H9 (cell line): ENCODE measurements around the gene PLEKHA1. TPM values are rescaled to one million over a fixed set of nuclear protein-coding genes. Genes with fewer than 3 reads are reported as not detected.

Experiments used
- DNase-seq: peaks from one replicate; pipeline ENCODE4 v3.0.0-alpha.2; 2017
- H2AFZ ChIP-seq: one replicate; pipeline ENCODE4 v1.6.1; 2013; ENCODE audit warnings: mild to moderate bottlenecking, low read length, control low read depth, moderate library complexity
- H2AK5ac ChIP-seq: 2 replicates; pipeline ENCODE4 v1.6.1; 2013; ENCODE audit warnings: low read length, control low read depth, mixed read lengths; ENCODE audit not compliant: insufficient read length
- H2BK120ac ChIP-seq: one replicate; pipeline ENCODE4 v1.6.1; 2013; ENCODE audit warnings: low read depth, mild to moderate bottlenecking, low read length, control low read depth, inconsistent platforms; ENCODE audit not compliant: poor library complexity, severe bottlenecking
- H2BK12ac ChIP-seq: 2 replicates; pipeline ENCODE4 v1.6.1; 2013; ENCODE audit warnings: low read length, control low read depth, mixed read lengths, low read depth; ENCODE audit not compliant: insufficient read length
- H2BK15ac ChIP-seq: 2 replicates; pipeline ENCODE4 v1.6.1; 2013; ENCODE audit warnings: low read depth, low read length, control low read depth
- H2BK20ac ChIP-seq: one replicate; pipeline ENCODE4 v1.6.1; 2013; ENCODE audit warnings: low read depth, mild to moderate bottlenecking, low read length, control low read depth, inconsistent platforms; ENCODE audit not compliant: poor library complexity, severe bottlenecking
- H2BK5ac ChIP-seq: 2 replicates; pipeline ENCODE4 v1.6.1; 2013; ENCODE audit warnings: low read length, control low read depth, mixed read lengths; ENCODE audit not compliant: insufficient read length
- H3K14ac ChIP-seq: 2 replicates; pipeline ENCODE4 v1.6.1; 2013; ENCODE audit warnings: low read length, control low read depth; ENCODE audit not compliant: insufficient read depth
- H3K18ac ChIP-seq: 2 replicates; pipeline ENCODE4 v1.6.1; 2013; ENCODE audit warnings: low read depth, mild to moderate bottlenecking, mixed read lengths, low read length, control low read depth; ENCODE audit not compliant: insufficient read length
- H3K23ac ChIP-seq: 2 replicates; pipeline ENCODE4 v1.6.1; 2013; ENCODE audit warnings: low read length, control low read depth, mixed read lengths, low read depth; ENCODE audit not compliant: insufficient read length
- H3K23me2 ChIP-seq: 2 replicates; pipeline ENCODE4 v1.6.1; 2013; ENCODE audit warnings: low read depth, mild to moderate bottlenecking, mixed read lengths, low read length, control low read depth; ENCODE audit not compliant: insufficient read length, poor library complexity, severe bottlenecking
- H3K27ac ChIP-seq: 2 replicates; pipeline ENCODE4 v1.5.1; 2013; ENCODE audit warnings: low read length, control low read depth, mixed read lengths, low read depth; ENCODE audit not compliant: insufficient read length
- H3K27me3 ChIP-seq: 2 replicates; pipeline ENCODE4 v1.6.1; 2013; ENCODE audit warnings: low read length, control low read depth, inconsistent platforms; ENCODE audit not compliant: insufficient read depth
- H3K4ac ChIP-seq: 2 replicates; pipeline ENCODE4 v1.6.1; 2013; ENCODE audit warnings: low read depth, mild to moderate bottlenecking, control low read depth, inconsistent platforms, low read length, moderate library complexity
- H3K4me1 ChIP-seq: 2 replicates; pipeline ENCODE4 v1.6.1; 2013; ENCODE audit warnings: low read length, control low read depth, inconsistent platforms; ENCODE audit not compliant: insufficient read depth
- H3K4me2 ChIP-seq: 2 replicates; pipeline ENCODE4 v1.6.1; 2013; ENCODE audit warnings: low read length, control low read depth, mixed read lengths; ENCODE audit not compliant: insufficient read length, insufficient read depth
- H3K56ac ChIP-seq: 2 replicates; pipeline ENCODE4 v1.6.1; 2013; ENCODE audit warnings: low read depth, mild to moderate bottlenecking, mixed read lengths, low read length, control low read depth; ENCODE audit not compliant: insufficient read length
- H3K79me1 ChIP-seq: 2 replicates; pipeline ENCODE4 v1.6.1; 2013; ENCODE audit warnings: low read depth, mild to moderate bottlenecking, moderate library complexity, low read length, control low read depth, inconsistent platforms; ENCODE audit not compliant: insufficient read depth, poor library complexity, severe bottlenecking
- H3K79me2 ChIP-seq: 2 replicates; pipeline ENCODE4 v1.6.1; 2013; ENCODE audit warnings: low read length, control low read depth, inconsistent platforms; ENCODE audit not compliant: insufficient read depth
- H3K9ac ChIP-seq: 2 replicates; pipeline ENCODE4 v1.6.1; 2013; ENCODE audit warnings: low read length, control low read depth, mixed read lengths; ENCODE audit not compliant: insufficient read length; ENCODE audit errors: extremely low read depth
- H3K9me3 ChIP-seq: one replicate; pipeline ENCODE4 v1.6.1; 2013; ENCODE audit warnings: low read depth, low read length, inconsistent platforms; ENCODE audit not compliant: control insufficient read depth
- H3T11ph ChIP-seq: one replicate; pipeline ENCODE4 v1.6.1; 2013; ENCODE audit warnings: mild to moderate bottlenecking, low read length, control low read depth, inconsistent platforms
- H4K20me1 ChIP-seq: one replicate; pipeline ENCODE4 v1.6.1; 2013; ENCODE audit not compliant: control insufficient read depth, insufficient read length, insufficient read depth
- H4K5ac ChIP-seq: 2 replicates; pipeline ENCODE4 v1.6.1; 2013; ENCODE audit warnings: low read depth, mild to moderate bottlenecking, mixed read lengths, low read length, control low read depth; ENCODE audit not compliant: insufficient read length
- H4K8ac ChIP-seq: replicated peaks from 2 replicates; pipeline ENCODE4 v1.6.1; 2013; ENCODE audit warnings: low read length, control low read depth, mixed read lengths, low read depth; ENCODE audit not compliant: insufficient read length
- H4K91ac ChIP-seq: 2 replicates; pipeline ENCODE4 v1.6.1; 2013; ENCODE audit warnings: low read depth, mild to moderate bottlenecking, moderate library complexity, mixed read lengths, low read length, control low read depth; ENCODE audit not compliant: insufficient read length
- H3K27ac Mint-ChIP-seq, 3 experiments: 2 replicates in 2 of 3; 3 replicates in 1 of 3; pipeline ENCODE4 v1.8.0; 2020 to 2021; ENCODE audit warnings: mixed read lengths in 3 of 3, mild to moderate bottlenecking in 1 of 3, moderate library complexity in 1 of 3
- H3K27me3 Mint-ChIP-seq: 2 replicates; pipeline ENCODE4 v1.8.0; 2021; ENCODE audit warnings: low read depth, mild to moderate bottlenecking, moderate library complexity, mixed read lengths
- H3K36me3 Mint-ChIP-seq, 3 experiments: 2 replicates in 2 of 3; 3 replicates in 1 of 3; pipeline ENCODE4 v1.8.0; 2020 to 2021; ENCODE audit warnings: low read depth in 3 of 3, mixed read lengths in 3 of 3; ENCODE audit not compliant: insufficient read depth in 1 of 3
- H3K4me1 Mint-ChIP-seq, 2 experiments: 2 replicates each; pipeline ENCODE4 v1.8.0; 2020; ENCODE audit warnings: mixed read lengths in 2 of 2
- H3K4me3 Mint-ChIP-seq, 2 experiments: 2 replicates in 1 of 2; 3 replicates in 1 of 2; pipeline ENCODE4 v1.8.0; 2020 to 2021; ENCODE audit warnings: mild to moderate bottlenecking in 2 of 2, mixed read lengths in 2 of 2, moderate library complexity in 1 of 2
- H3K9me3 Mint-ChIP-seq, 2 experiments: 2 replicates in 1 of 2; 3 replicates in 1 of 2; pipeline ENCODE4 v1.8.0; 2020; ENCODE audit warnings: mild to moderate bottlenecking in 2 of 2, mixed read lengths in 2 of 2, moderate library complexity in 1 of 2
- WGBS: extraction: QIAGEN DNeasy Blood & Tissue Kit; methylation state at CpG from one replicate; pipeline ENCODE4 v1.1.7; 2013; ENCODE audit warnings: missing lambda C conversion rate, low lambda C conversion rate, mixed read lengths; ENCODE audit not compliant: insufficient read length; ENCODE audit errors: extremely low coverage; 5-methylcytosine and 5-hydroxymethylcytosine counted together
- total RNA-seq: library from RNA; stranded (reverse); gene quantifications from 2 replicates; pipeline ENCODE4 v1.2.1, GENCODE V29; 2021
- TF ChIP-seq, protein P1 (sequence below): fragments of 200-600 bp; sonication (generic); conservative IDR thresholded peaks from 3 replicates; pipeline ENCODE4 v1.8.0; 2021; ENCODE audit warnings: antibody characterized with exemption, mild to moderate bottlenecking

Gene PLEKHA1
- total RNA-seq, 1 experiment from 2014 or later = 32.7 TPM

DNA sequence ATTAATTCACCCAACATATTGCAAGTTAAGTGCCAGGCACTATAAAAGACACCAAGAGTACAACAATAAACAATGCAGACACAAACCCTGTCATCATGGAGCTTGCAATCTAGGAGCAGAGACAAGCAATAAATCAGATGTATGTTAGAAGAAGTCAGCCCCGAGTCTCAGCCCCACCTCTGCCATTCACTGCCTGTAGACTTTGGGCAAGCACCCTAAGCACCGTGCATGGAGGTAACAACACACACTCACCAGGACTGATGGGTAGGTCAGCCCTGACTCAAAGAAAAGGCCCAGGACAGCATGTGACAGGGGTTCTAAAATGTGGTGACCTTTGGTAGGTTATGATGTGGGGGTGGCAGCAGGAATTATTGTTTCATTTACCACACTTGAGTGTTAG lies 49.3 kb upstream of the PLEKHA1 start:
- H3K27ac ChIP-seq = no peak overlapping the region
- H3K27me3 ChIP-seq = no peaks in the 10 kb centered on the region; the same call in 1 of the 2 replicates
- no peak overlapping the region for H3K14ac ChIP-seq
- H3T11ph ChIP-seq = no peak overlapping the region
- H3K23ac ChIP-seq = no peak overlapping the region
- H4K20me1 ChIP-seq = no peaks in the 10 kb centered on the region
- H2AFZ ChIP-seq = no peak overlapping the region
- H2BK20ac ChIP-seq = no peak overlapping the region
- H4K91ac ChIP-seq = no peak overlapping the region
- no peak for DNase-seq
- H3K23me2 ChIP-seq = no peaks in the 10 kb centered on the region
- H2AK5ac ChIP-seq = no peak overlapping the region
- no peak overlapping the region for H2BK12ac ChIP-seq
- H3K27me3 Mint-ChIP-seq = no peaks in the 10 kb centered on the region; the same call in none of the 2 replicates
- no peak overlapping the region for H4K8ac ChIP-seq
- H3K9me3 Mint-ChIP-seq = peaks cover 6 to 8% of the 10 kb centered on the region in 2 experiments; a peak in 2 of 5 replicates
- H3K9me3 ChIP-seq = no peaks in the 10 kb centered on the region
- H3K56ac ChIP-seq = no peak overlapping the region
- no peak overlapping the region for H3K9ac ChIP-seq
- no peaks in the 10 kb centered on the region for H3K4me1 ChIP-seq
- H3K79me2 ChIP-seq = no peaks in the 10 kb centered on the region
- H3K36me3 Mint-ChIP-seq = peaks cover 1 to 6% (median 2%) of the 10 kb centered on the region in 3 experiments; a peak in 4 of 7 replicates
- H4K5ac ChIP-seq = no peak overlapping the region
- H3K79me1 ChIP-seq = no peaks in the 10 kb centered on the region
- no peak overlapping the region for H3K4me2 ChIP-seq
- H3K18ac ChIP-seq = no peak overlapping the region
- no peak overlapping the region for H2BK120ac ChIP-seq
- H2BK5ac ChIP-seq = no peak overlapping the region
- peaks cover 15 to 16% of the 10 kb centered on the region in 2 experiments for H3K4me1 Mint-ChIP-seq
- no peak overlapping the region for H3K4ac ChIP-seq
- TF ChIP-seq, protein P1, sequence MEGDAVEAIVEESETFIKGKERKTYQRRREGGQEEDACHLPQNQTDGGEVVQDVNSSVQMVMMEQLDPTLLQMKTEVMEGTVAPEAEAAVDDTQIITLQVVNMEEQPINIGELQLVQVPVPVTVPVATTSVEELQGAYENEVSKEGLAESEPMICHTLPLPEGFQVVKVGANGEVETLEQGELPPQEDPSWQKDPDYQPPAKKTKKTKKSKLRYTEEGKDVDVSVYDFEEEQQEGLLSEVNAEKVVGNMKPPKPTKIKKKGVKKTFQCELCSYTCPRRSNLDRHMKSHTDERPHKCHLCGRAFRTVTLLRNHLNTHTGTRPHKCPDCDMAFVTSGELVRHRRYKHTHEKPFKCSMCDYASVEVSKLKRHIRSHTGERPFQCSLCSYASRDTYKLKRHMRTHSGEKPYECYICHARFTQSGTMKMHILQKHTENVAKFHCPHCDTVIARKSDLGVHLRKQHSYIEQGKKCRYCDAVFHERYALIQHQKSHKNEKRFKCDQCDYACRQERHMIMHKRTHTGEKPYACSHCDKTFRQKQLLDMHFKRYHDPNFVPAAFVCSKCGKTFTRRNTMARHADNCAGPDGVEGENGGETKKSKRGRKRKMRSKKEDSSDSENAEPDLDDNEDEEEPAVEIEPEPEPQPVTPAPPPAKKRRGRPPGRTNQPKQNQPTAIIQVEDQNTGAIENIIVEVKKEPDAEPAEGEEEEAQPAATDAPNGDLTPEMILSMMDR = no peak
- WGBS = no CpG with 5 or more reads among the region's 2 CpGs
- H3K27ac Mint-ChIP-seq = no peak overlapping the region
- no peak overlapping the region for H2BK15ac ChIP-seq
- no peak overlapping the region for H3K4me3 Mint-ChIP-seq
